Urinary bladder (tissue), 4 donors: Measurements from ENCODE around the gene UCMA. TPM values are rescaled to one million over a fixed set of nuclear protein-coding genes. Genes with fewer than 3 reads are reported as not detected.
"Not testable (repeated sequence)": the region's sequence is repeated elsewhere in the genome, so short reads cannot be mapped to it uniquely, and the experiment has no call there.

Source experiments
- DNase-seq: peaks from one replicate; pipeline ENCODE4 v3.0.0-alpha.2; 2015; ENCODE audit errors: extremely low spot score
- H3K27ac ChIP-seq: one replicate; pipeline ENCODE4 v1.5.1; 2013; ENCODE audit warnings: low read depth, mild to moderate bottlenecking, moderate library complexity
- H3K36me3 ChIP-seq: one replicate; pipeline ENCODE4 v1.6.1; 2013; ENCODE audit warnings: mild to moderate bottlenecking, moderate library complexity; ENCODE audit not compliant: insufficient read depth
- H3K4me1 ChIP-seq: one replicate; pipeline ENCODE4 v1.6.1; 2013; ENCODE audit warnings: mild to moderate bottlenecking, moderate library complexity; ENCODE audit not compliant: insufficient read depth
- H3K4me3 ChIP-seq: one replicate; pipeline ENCODE4 v1.5.1; 2013; ENCODE audit warnings: low read depth, low read length
- whole genome bisulfite sequencing: extraction: QIAGEN DNeasy Blood & Tissue Kit; methylation state at CpG from one replicate; pipeline ENCODE4 v1.1.7; 2013; 5-methylcytosine and 5-hydroxymethylcytosine counted together
- polyA plus RNA-seq: library from polyadenylated mRNA; stranded (reverse); fragments of 200-250 nt; gene quantifications from one replicate; pipeline ENCODE4 v1.2.3, GENCODE V29; 2013
- total RNA-seq: library from RNA; depleted of rRNA; stranded (reverse); fragments of >200 nt; gene quantifications from one replicate; pipeline ENCODE4 v1.2.3, GENCODE V29; 2014
- donor health status: healthy with polysubstance abuse.
- donor health status: healthy.

UCMA gene
- total and polyA plus RNA-seq, 2 donors: not detected

- no peak for DNase-seq
- no peaks in the 10 kb centered on the region for H3K4me1 ChIP-seq
- no peak overlapping the region for H3K4me3 ChIP-seq
- H3K36me3 ChIP-seq: no peaks in the 10 kb centered on the region
- H3K27ac ChIP-seq: no peak overlapping the region
- WGBS: 92% methylated on average over 4 of the region's 4 CpGs
Observed at GRCh38 chr10:13247784-13248183, 13.6 kb upstream of the UCMA start.

- DNase-seq: no peak
- Histone ChIP-seq H3K4me1 (no peaks in the 10 kb centered on the region), H3K4me3 (no peak overlapping the region), H3K36me3 (no peaks in the 10 kb centered on the region), H3K27ac (no peak overlapping the region)
- 60% methylated on average over 9 of the region's 9 CpGs for WGBS
Observed at GRCh38 chr10:13247246-13247645, 13.1 kb upstream of the UCMA start.

GRCh38 chr10:13242260-13242659 lies 8.1 kb upstream of the UCMA start:
- not testable (repeated sequence) for H3K36me3 ChIP-seq, DNase-seq, H3K27ac ChIP-seq, H3K4me1 ChIP-seq, H3K4me3 ChIP-seq
- WGBS: 86% methylated on average over 5 of the region's 5 CpGs

- Histone ChIP-seq H3K4me3 (no peak overlapping the region), H3K36me3 (no peaks in the 10 kb centered on the region), H3K27ac (no peak overlapping the region), H3K4me1 (no peaks in the 10 kb centered on the region)
- DNase-seq: no peak
- 91% methylated on average over 3 of the region's 3 CpGs for WGBS
Observed at GRCh38 chr10:13241613-13242012, 7.4 kb upstream of the UCMA start.

GRCh38 chr10:13239923-13240322 lies 5.7 kb upstream of the UCMA start:
- DNase-seq: no peak
- Histone ChIP-seq H3K4me3 (no peak overlapping the region), H3K36me3 (no peaks in the 10 kb centered on the region), H3K27ac (no peak overlapping the region), H3K4me1 (no peaks in the 10 kb centered on the region)
- WGBS: 87% methylated on average over 7 of the region's 7 CpGs

- Histone ChIP-seq H3K27ac (no peak overlapping the region), H3K36me3 (no peaks in the 10 kb centered on the region), H3K4me1 (no peaks in the 10 kb centered on the region), H3K4me3 (no peak overlapping the region)
- WGBS: 69% methylated on average over 16 of the region's 16 CpGs
- no peak for DNase-seq
Observed at GRCh38 chr10:13238271-13239077, 4.3 kb upstream of the UCMA start.

GRCh38 chr10:13236638-13237037 lies 2.5 kb upstream of the UCMA start:
- 82% methylated on average over 8 of the region's 8 CpGs for WGBS
- no peaks in the 10 kb centered on the region for H3K36me3 ChIP-seq
- H3K27ac ChIP-seq: no peak overlapping the region
- no peaks in the 10 kb centered on the region for H3K4me1 ChIP-seq
- no peak overlapping the region for H3K4me3 ChIP-seq
- no peak for DNase-seq

- not testable (repeated sequence) for DNase-seq, H3K27ac ChIP-seq, H3K4me3 ChIP-seq, H3K4me1 ChIP-seq, H3K36me3 ChIP-seq
- 89% methylated on average over 13 of the region's 13 CpGs for WGBS
Observed at GRCh38 chr10:13234736-13235135, 562 bp upstream of the UCMA start.

- Histone ChIP-seq H3K4me1 (no peaks in the 10 kb centered on the region), H3K4me3 (no peak overlapping the region), H3K36me3 (no peaks in the 10 kb centered on the region), H3K27ac (no peak overlapping the region)
- no peak for DNase-seq
- WGBS: 59% methylated on average over 14 of the region's 14 CpGs
Observed at GRCh38 chr10:13233358-13233757, 816 bp downstream of the UCMA start.

- WGBS: 84% methylated on average over 6 of the region's 6 CpGs
- Histone ChIP-seq H3K27ac (no peak overlapping the region), H3K36me3 (no peaks in the 10 kb centered on the region), H3K4me3 (no peak overlapping the region), H3K4me1 (no peaks in the 10 kb centered on the region)
- no peak for DNase-seq
Observed at GRCh38 chr10:13231808-13232207, 2.4 kb downstream of the UCMA start.

- Histone ChIP-seq H3K27ac (no peak overlapping the region), H3K36me3 (no peaks in the 10 kb centered on the region), H3K4me3 (no peak overlapping the region), H3K4me1 (no peaks in the 10 kb centered on the region)
- DNase-seq: no peak
- WGBS: 52% methylated on average over 9 of the region's 9 CpGs
Observed at GRCh38 chr10:13231190-13231589, 3.0 kb downstream of the UCMA start.

GRCh38 chr10:13227031-13227430 lies 7.1 kb downstream of the UCMA start:
- H3K4me1 ChIP-seq: no peaks in the 10 kb centered on the region
- DNase-seq: no peak
- no peaks in the 10 kb centered on the region for H3K36me3 ChIP-seq
- 84% methylated on average over 5 of the region's 5 CpGs for WGBS
- H3K27ac ChIP-seq: no peak overlapping the region
- H3K4me3 ChIP-seq: no peak overlapping the region

- WGBS: 87% methylated on average over 8 of the region's 8 CpGs
- no peaks in the 10 kb centered on the region for H3K36me3 ChIP-seq
- no peaks in the 10 kb centered on the region for H3K4me1 ChIP-seq
- H3K27ac ChIP-seq: no peak overlapping the region
- no peak for DNase-seq
- H3K4me3 ChIP-seq: no peak overlapping the region
Observed at GRCh38 chr10:13225601-13226000, 8.6 kb downstream of the UCMA start.

- DNase-seq: no peak
- Histone ChIP-seq H3K4me1 (no peaks in the 10 kb centered on the region), H3K4me3 (no peak overlapping the region), H3K27ac (no peak overlapping the region), H3K36me3 (no peaks in the 10 kb centered on the region)
- WGBS: 86% methylated on average over 11 of the region's 11 CpGs
Observed at GRCh38 chr10:13224210-13224995, 9.8 kb downstream of the UCMA start.
